ENCODE results near the gene GLUL. TPM values are rescaled to one million over a fixed set of nuclear protein-coding genes. Genes with fewer than 3 reads are reported as not detected.

Gene GLUL
- total and polyA plus RNA-seq, 2 donors (not counting 1 experiment from before 2014, with no cell fraction given), result 38.9 to 44.2 TPM

- ChIA-PET CTCF (interaction anchor here (2.4 kb wide), 1 partner anchor 246 kb away, joined by 15 read pairs; no protein-coding TSS in a partner anchor), POLR2A (no interaction called here)
- H3K79me2 ChIP-seq (ENCODE audit: control insufficient read depth, insufficient read depth, low read length), result peaks cover 15% of the 10 kb centered on the region
- TF ChIP-seq CTCF (IDR thresholded peaks at IDR 0.05), result no peak
- no peak for TF ChIP-seq EZH2 (IDR thresholded peaks at IDR 0.05; ENCODE audit: borderline replicate concordance, insufficient read depth, low read depth, low read length, poor library complexity, severe bottlenecking)
- Mint-ChIP-seq H3K4me3 (peak overlapping the region; percentile 92), H3K4me1 (peaks cover 32% of the 10 kb centered on the region), H3K27ac (peak overlapping the region; percentile 64), H3K9me3 (ENCODE audit: insufficient read depth) (no peaks in the 10 kb centered on the region), H3K27me3 (no peaks in the 10 kb centered on the region)
- no peaks in the 10 kb centered on the region for H3K9me3 ChIP-seq (ENCODE audit: control extremely low read depth in 1 of 3, control insufficient read depth in 2 of 3, insufficient read depth in 1 of 3, low read length in 2 of 3)
- peaks cover 0 to 14% (median 4%) of the 10 kb centered on the region in 4 experiments for H3K27me3 ChIP-seq (replicated peaks in 1 of 4; ENCODE audit: control extremely low read depth in 1 of 4, control insufficient read depth in 3 of 4, insufficient read depth in 4 of 4, low read length in 3 of 4)
- H3K4me1 ChIP-seq (ENCODE audit: control insufficient read depth in 2 of 2, insufficient read depth in 2 of 2, low read length in 2 of 2), result peaks cover 20 to 33% of the 10 kb centered on the region in 2 donors
- H3K27ac ChIP-seq (ENCODE audit: low read length in 2 of 2), result no peak overlapping the region
- peak overlapping the region; percentile 93 for H3K4me2 ChIP-seq (replicated peaks; ENCODE audit: low read depth, low read length, poor library complexity, severe bottlenecking)
- no peaks in the 10 kb centered on the region for H4K20me1 ChIP-seq (ENCODE audit: control insufficient read depth, insufficient read depth, low read length, poor library complexity, severe bottlenecking)
- peak overlapping the region; percentile 90 for H2AFZ ChIP-seq (ENCODE audit: insufficient read depth, low read depth, low read length, poor library complexity, severe bottlenecking)
- ATAC-seq (ENCODE audit: low read depth) (no peak), DNase-seq (peak; percentile 12)
- peak overlapping the region; percentile 73 for H3K9ac ChIP-seq (ENCODE audit: low read length)
- intact Hi-C loops (cut with micrococcal nuclease), result loop anchor here (5.0 kb wide), 3 partner anchors 57 to 1757 kb away; partner anchors contain the start of genes RGS16 and XPR1
- 3% methylated on average over 13 of the region's 13 CpGs for WGBS (ENCODE audit: insufficient coverage)
- peak overlapping the region; percentile 64 to 76 (median 71) for H3K4me3 ChIP-seq (ENCODE audit: control extremely low read depth in 1 of 5, extremely low read depth in 1 of 5, insufficient read depth in 1 of 5, low read depth in 2 of 5, low read length in 4 of 5)
- peaks cover 2 to 31% of the 10 kb centered on the region in 2 experiments for H3K36me3 ChIP-seq (replicated peaks in 1 of 2; ENCODE audit: control extremely low read depth in 1 of 2, control insufficient read depth in 1 of 2, extremely low read depth in 1 of 2, insufficient read depth in 2 of 2, low read length in 1 of 2)
These were observed 2.0 kb downstream of the GLUL start for GRCh38 chr1:182389619-182390047.

GRCh38 chr1:182388392-182389134, 3.0 kb downstream of the GLUL start:
- no peaks in the 10 kb centered on the region for H3K9me3 ChIP-seq (ENCODE audit: control extremely low read depth in 1 of 3, control insufficient read depth in 2 of 3, insufficient read depth in 1 of 3, low read length in 2 of 3)
- H2AFZ ChIP-seq (ENCODE audit: insufficient read depth, low read depth, low read length, poor library complexity, severe bottlenecking), result no peak overlapping the region
- TF ChIP-seq CTCF (IDR thresholded peaks at IDR 0.05), result no peak
- no peak for TF ChIP-seq EZH2 (IDR thresholded peaks at IDR 0.05; ENCODE audit: borderline replicate concordance, insufficient read depth, low read depth, low read length, poor library complexity, severe bottlenecking)
- intact Hi-C loops (cut with micrococcal nuclease), result no loop called here
- H3K36me3 ChIP-seq (replicated peaks in 1 of 2; ENCODE audit: control extremely low read depth in 1 of 2, control insufficient read depth in 1 of 2, extremely low read depth in 1 of 2, insufficient read depth in 2 of 2, low read length in 1 of 2), result peaks cover 2 to 41% of the 10 kb centered on the region in 2 experiments
- peak overlapping the region in 1 of 5 experiments; percentile 64 for H3K4me3 ChIP-seq (ENCODE audit: control extremely low read depth in 1 of 5, extremely low read depth in 1 of 5, insufficient read depth in 1 of 5, low read depth in 2 of 5, low read length in 4 of 5)
- ATAC-seq (ENCODE audit: low read depth) (no peak), DNase-seq (no peak)
- POLR2A ChIA-PET, result no interaction called here
- peaks cover 0 to 14% (median 4%) of the 10 kb centered on the region in 4 experiments for H3K27me3 ChIP-seq (replicated peaks in 1 of 4; ENCODE audit: control extremely low read depth in 1 of 4, control insufficient read depth in 3 of 4, insufficient read depth in 4 of 4, low read length in 3 of 4)
- peaks cover 20 to 30% of the 10 kb centered on the region in 2 donors for H3K4me1 ChIP-seq (ENCODE audit: control insufficient read depth in 2 of 2, insufficient read depth in 2 of 2, low read length in 2 of 2)
- Mint-ChIP-seq H3K27me3 (no peaks in the 10 kb centered on the region), H3K4me1 (peaks cover 25% of the 10 kb centered on the region), H3K27ac (no peak overlapping the region), H3K4me3 (peak overlapping the region; percentile 60), H3K9me3 (ENCODE audit: insufficient read depth) (no peaks in the 10 kb centered on the region)
- 100% methylated on average over 3 of the region's 5 CpGs for whole genome bisulfite sequencing (ENCODE audit: insufficient coverage)
- no peak overlapping the region for H3K9ac ChIP-seq (ENCODE audit: low read length)
- H3K4me2 ChIP-seq (replicated peaks; ENCODE audit: low read depth, low read length, poor library complexity, severe bottlenecking), result no peak overlapping the region
- peaks cover 15% of the 10 kb centered on the region for H3K79me2 ChIP-seq (ENCODE audit: control insufficient read depth, insufficient read depth, low read length)
- no peak overlapping the region for H3K27ac ChIP-seq (ENCODE audit: low read length in 2 of 2)
- CTCF ChIA-PET, result interaction anchor here (0.6 to 2.4 kb wide), 4 partner anchors 8 to 245 kb away, joined by 3 to 15 read pairs (median 4); no protein-coding TSS in a partner anchor
- no peaks in the 10 kb centered on the region for H4K20me1 ChIP-seq (ENCODE audit: control insufficient read depth, insufficient read depth, low read length, poor library complexity, severe bottlenecking)

Data from B cell (primary cell).